ENCODE measurements around the gene BANK1.

DNA sequence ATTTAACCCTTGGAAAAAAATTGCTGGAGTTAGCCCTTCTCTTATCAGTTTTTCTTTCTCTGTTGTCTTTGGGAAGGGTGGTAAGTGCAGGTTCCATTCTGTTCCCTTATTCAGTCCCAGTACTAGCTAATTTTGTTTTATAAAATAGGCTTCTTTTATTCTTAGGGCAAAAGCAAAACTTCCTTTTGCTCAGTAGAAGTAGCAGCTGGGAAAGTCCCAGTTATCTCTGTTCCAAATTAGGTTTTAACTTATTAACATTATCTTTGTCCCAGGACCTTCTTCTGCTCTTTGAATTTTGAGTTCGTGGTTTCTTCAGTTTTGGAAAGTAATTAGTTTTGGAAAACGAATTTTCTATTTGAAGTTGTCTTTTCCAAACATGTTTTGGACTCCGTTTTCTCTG, 61.1 kb downstream of the BANK1 start:
- no peak for TF ChIP-seq MXI1 (IDR thresholded peaks at IDR 0.05; ENCODE audit: low read depth, low read length)
- no peak for TF ChIP-seq GABPA (IDR thresholded peaks at IDR 0.05; ENCODE audit: low read depth)
- no peak for TF ChIP-seq POLR2AphosphoS5 (IDR thresholded peaks at IDR 0.05; ENCODE audit: low read depth, low read length)
